Fibroblast of lung (primary cell): ENCODE results near the gene POLA1.

Experiments used
- EZH2 ChIP-seq: IDR thresholded peaks from 2 replicates; pipeline ENCODE4 v1.5.1; 2012; ENCODE audit warnings: low read length, control low read depth, mild to moderate bottlenecking; ENCODE audit errors: missing control alignments
- TF ChIP-seq, protein P1 (sequence below), 2 donors: IDR thresholded peaks in 1 of 2; conservative IDR thresholded peaks in 1 of 2; 1 replicate in 1 of 2; 2 replicates in 1 of 2; pipeline ENCODE4 v1.5.1; 2011 to 2012; ENCODE audit warnings: low read length in 2 of 2, control low read depth in 1 of 2, inconsistent platforms in 1 of 2, low read depth in 1 of 2, mild to moderate bottlenecking in 1 of 2

GRCh38 chrX:25017667-25018247 lies 324.0 kb downstream of the POLA1 start:
- TF ChIP-seq, protein P1, sequence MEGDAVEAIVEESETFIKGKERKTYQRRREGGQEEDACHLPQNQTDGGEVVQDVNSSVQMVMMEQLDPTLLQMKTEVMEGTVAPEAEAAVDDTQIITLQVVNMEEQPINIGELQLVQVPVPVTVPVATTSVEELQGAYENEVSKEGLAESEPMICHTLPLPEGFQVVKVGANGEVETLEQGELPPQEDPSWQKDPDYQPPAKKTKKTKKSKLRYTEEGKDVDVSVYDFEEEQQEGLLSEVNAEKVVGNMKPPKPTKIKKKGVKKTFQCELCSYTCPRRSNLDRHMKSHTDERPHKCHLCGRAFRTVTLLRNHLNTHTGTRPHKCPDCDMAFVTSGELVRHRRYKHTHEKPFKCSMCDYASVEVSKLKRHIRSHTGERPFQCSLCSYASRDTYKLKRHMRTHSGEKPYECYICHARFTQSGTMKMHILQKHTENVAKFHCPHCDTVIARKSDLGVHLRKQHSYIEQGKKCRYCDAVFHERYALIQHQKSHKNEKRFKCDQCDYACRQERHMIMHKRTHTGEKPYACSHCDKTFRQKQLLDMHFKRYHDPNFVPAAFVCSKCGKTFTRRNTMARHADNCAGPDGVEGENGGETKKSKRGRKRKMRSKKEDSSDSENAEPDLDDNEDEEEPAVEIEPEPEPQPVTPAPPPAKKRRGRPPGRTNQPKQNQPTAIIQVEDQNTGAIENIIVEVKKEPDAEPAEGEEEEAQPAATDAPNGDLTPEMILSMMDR (conservative IDR thresholded peaks at IDR 0.05 in 1 of 2, IDR thresholded peaks at IDR 0.05 in 1 of 2; ENCODE audit: low read depth in 1 of 2, low read length in 2 of 2): no peak
- TF ChIP-seq EZH2: peak; percentile 86
